KOPT-K1 (cell line): Measurements from ENCODE around the gene CTNNA3.
"Not testable (repeated sequence)": the region's sequence is repeated elsewhere in the genome, so short reads cannot be mapped to it uniquely, and the experiment has no call there.

Experiments
- H3K27ac ChIP-seq: fragments of 200-600 bp; sonication (generic); 2 replicates; pipeline ENCODE4 v1.5.1; 2016; ENCODE audit warnings: antibody characterized with exemption, mild to moderate bottlenecking, low read depth, low read length; ENCODE audit not compliant: poor library complexity, severe bottlenecking
- H3K36me3 ChIP-seq: fragments of 200-600 bp; sonication (generic); 2 replicates; pipeline ENCODE4 v1.5.1; 2017; ENCODE audit warnings: antibody characterized with exemption, mild to moderate bottlenecking, low read length, moderate library complexity; ENCODE audit not compliant: insufficient read depth
- H3K9me3 ChIP-seq: fragments of 200-600 bp; sonication (generic); 2 replicates; pipeline ENCODE4 v1.5.1; 2017; ENCODE audit warnings: antibody characterized with exemption, low read length, mild to moderate bottlenecking; ENCODE audit not compliant: insufficient read depth, poor library complexity, severe bottlenecking

CTNNA3 gene

GRCh38 chr10:66390926-66391325, 1305.1 kb downstream of the CTNNA3 start:
- H3K27ac ChIP-seq: no peak overlapping the region
- no peaks in the 10 kb centered on the region for H3K9me3 ChIP-seq
- no peaks in the 10 kb centered on the region for H3K36me3 ChIP-seq

GRCh38 chr10:66381045-66381444, 1315.0 kb downstream of the CTNNA3 start:
- H3K27ac ChIP-seq: no peak overlapping the region
- H3K36me3 ChIP-seq: no peaks in the 10 kb centered on the region
- no peaks in the 10 kb centered on the region for H3K9me3 ChIP-seq

GRCh38 chr10:66378117-66378876, 1317.7 kb downstream of the CTNNA3 start:
- Histone ChIP-seq H3K27ac (no peak overlapping the region), H3K36me3 (no peaks in the 10 kb centered on the region), H3K9me3 (no peaks in the 10 kb centered on the region)

GRCh38 chr10:66368146-66368545, 1327.8 kb downstream of the CTNNA3 start:
- Histone ChIP-seq H3K9me3 (no peaks in the 10 kb centered on the region), H3K36me3 (no peaks in the 10 kb centered on the region), H3K27ac (no peak overlapping the region)

- H3K36me3 ChIP-seq: no peaks in the 10 kb centered on the region
- no peaks in the 10 kb centered on the region for H3K9me3 ChIP-seq
Observed at GRCh38 chr10:66366163-66366562, 1329.8 kb downstream of the CTNNA3 start.

GRCh38 chr10:66365686-66366085, 1330.3 kb downstream of the CTNNA3 start:
- Histone ChIP-seq H3K9me3 (no peaks in the 10 kb centered on the region), H3K36me3 (no peaks in the 10 kb centered on the region), H3K27ac (no peak overlapping the region)

More at GRCh38 chr10:66366163-66366562, 1329.8 kb downstream of the CTNNA3 start:
- H3K27ac ChIP-seq: no peak overlapping the region

- no peaks in the 10 kb centered on the region for H3K9me3 ChIP-seq
- no peaks in the 10 kb centered on the region for H3K36me3 ChIP-seq
- H3K27ac ChIP-seq: no peak overlapping the region
Observed at GRCh38 chr10:66362522-66362921, 1333.5 kb downstream of the CTNNA3 start.

- H3K27ac ChIP-seq, H3K9me3 ChIP-seq, H3K36me3 ChIP-seq: not testable (repeated sequence)
Observed at GRCh38 chr10:66353822-66354221, 1342.2 kb downstream of the CTNNA3 start.

GRCh38 chr10:66353422-66353821, 1342.6 kb downstream of the CTNNA3 start:
- no peaks in the 10 kb centered on the region for H3K9me3 ChIP-seq
- no peaks in the 10 kb centered on the region for H3K36me3 ChIP-seq
- H3K27ac ChIP-seq: no peak overlapping the region

- Histone ChIP-seq H3K36me3 (no peaks in the 10 kb centered on the region), H3K27ac (no peak overlapping the region), H3K9me3 (no peaks in the 10 kb centered on the region)
Observed at GRCh38 chr10:66350622-66351399, 1345.2 kb downstream of the CTNNA3 start.

GRCh38 chr10:66349726-66350125, 1346.3 kb downstream of the CTNNA3 start:
- H3K27ac ChIP-seq: no peak overlapping the region
- no peaks in the 10 kb centered on the region for H3K36me3 ChIP-seq
- H3K9me3 ChIP-seq: no peaks in the 10 kb centered on the region

- Histone ChIP-seq H3K9me3 (no peaks in the 10 kb centered on the region), H3K36me3 (no peaks in the 10 kb centered on the region), H3K27ac (no peak overlapping the region)
Observed at GRCh38 chr10:66349076-66349475, 1346.9 kb downstream of the CTNNA3 start.

GRCh38 chr10:66337211-66337610, 1358.8 kb downstream of the CTNNA3 start:
- H3K36me3 ChIP-seq: no peaks in the 10 kb centered on the region
- H3K27ac ChIP-seq: no peak overlapping the region
- no peaks in the 10 kb centered on the region for H3K9me3 ChIP-seq

GRCh38 chr10:66336791-66337190, 1359.2 kb downstream of the CTNNA3 start:
- no peaks in the 10 kb centered on the region for H3K9me3 ChIP-seq
- no peaks in the 10 kb centered on the region for H3K36me3 ChIP-seq
- H3K27ac ChIP-seq: no peak overlapping the region

- not testable (repeated sequence) for H3K27ac ChIP-seq, H3K9me3 ChIP-seq, H3K36me3 ChIP-seq
Observed at GRCh38 chr10:66335753-66336152, 1360.2 kb downstream of the CTNNA3 start.

GRCh38 chr10:66329147-66329546, 1366.8 kb downstream of the CTNNA3 start:
- no peaks in the 10 kb centered on the region for H3K9me3 ChIP-seq
- H3K27ac ChIP-seq: no peak overlapping the region
- no peaks in the 10 kb centered on the region for H3K36me3 ChIP-seq
